Esophagus squamous epithelium (tissue), 4 donors: ENCODE data around the gene VSTM4.

Source experiments
- POLR2A ChIP-seq, 4 donors: fragments of 450-650 bp; IDR thresholded peaks; one replicate each; pipeline ENCODE4 v1.6.1; 2017; ENCODE audit warnings: antibody characterized with exemption in 4 of 4, mild to moderate bottlenecking in 4 of 4, moderate library complexity in 3 of 4
- TF ChIP-seq, protein P1 (sequence below), 6 experiments: fragments of 450-650 bp in 4 of 6; fragments of 200-600 bp in 2 of 6; sonication (generic) in 2 of 6; IDR thresholded peaks; one replicate each; pipeline ENCODE4 v1.5.1; 2016 to 2019; ENCODE audit warnings: antibody characterized with exemption in 6 of 6, mild to moderate bottlenecking in 4 of 6, moderate library complexity in 4 of 6

DNA sequence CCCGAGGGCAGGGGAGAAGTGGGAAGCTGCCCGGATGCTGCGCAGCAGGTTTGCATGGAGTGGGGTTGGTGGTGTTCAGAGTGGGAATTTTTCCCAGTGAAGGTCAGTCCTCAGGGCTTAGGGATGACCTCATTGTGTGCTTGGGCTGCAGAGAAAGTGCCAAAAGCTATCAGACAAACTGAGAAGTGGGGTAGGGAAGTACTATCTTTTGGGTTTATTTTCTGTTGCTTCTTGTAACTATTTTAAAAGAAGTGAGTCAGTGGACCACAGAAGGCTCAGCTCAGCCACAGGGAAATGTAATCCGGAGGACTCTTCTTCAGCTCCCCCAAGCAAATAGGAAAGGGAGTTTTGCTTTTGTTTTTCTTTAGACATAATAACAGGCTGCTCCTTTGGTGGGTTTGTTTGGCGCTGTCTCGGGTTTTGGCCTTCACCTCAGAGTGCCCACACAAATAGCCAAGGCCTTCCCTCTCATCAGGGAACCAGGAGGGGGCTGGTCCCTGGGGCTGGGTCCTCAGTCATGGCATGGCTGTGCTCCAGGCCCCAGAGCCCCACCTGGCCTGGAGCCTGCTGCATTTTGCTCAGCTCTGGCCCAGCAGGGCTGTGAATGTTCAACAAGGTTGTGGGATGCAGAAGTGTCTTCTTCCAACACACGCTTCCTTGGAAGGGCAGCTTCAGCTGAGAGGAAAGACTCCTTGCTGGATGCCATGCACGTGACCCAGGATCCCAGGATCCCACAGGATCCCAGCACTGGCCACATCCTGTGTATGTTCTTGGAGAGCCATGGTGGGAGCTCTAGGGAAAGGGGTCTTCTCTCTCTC, 23.9 kb upstream of the VSTM4 start:
- TF ChIP-seq, protein P1, sequence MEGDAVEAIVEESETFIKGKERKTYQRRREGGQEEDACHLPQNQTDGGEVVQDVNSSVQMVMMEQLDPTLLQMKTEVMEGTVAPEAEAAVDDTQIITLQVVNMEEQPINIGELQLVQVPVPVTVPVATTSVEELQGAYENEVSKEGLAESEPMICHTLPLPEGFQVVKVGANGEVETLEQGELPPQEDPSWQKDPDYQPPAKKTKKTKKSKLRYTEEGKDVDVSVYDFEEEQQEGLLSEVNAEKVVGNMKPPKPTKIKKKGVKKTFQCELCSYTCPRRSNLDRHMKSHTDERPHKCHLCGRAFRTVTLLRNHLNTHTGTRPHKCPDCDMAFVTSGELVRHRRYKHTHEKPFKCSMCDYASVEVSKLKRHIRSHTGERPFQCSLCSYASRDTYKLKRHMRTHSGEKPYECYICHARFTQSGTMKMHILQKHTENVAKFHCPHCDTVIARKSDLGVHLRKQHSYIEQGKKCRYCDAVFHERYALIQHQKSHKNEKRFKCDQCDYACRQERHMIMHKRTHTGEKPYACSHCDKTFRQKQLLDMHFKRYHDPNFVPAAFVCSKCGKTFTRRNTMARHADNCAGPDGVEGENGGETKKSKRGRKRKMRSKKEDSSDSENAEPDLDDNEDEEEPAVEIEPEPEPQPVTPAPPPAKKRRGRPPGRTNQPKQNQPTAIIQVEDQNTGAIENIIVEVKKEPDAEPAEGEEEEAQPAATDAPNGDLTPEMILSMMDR (IDR thresholded peaks at IDR 0.05), result no peak
- TF ChIP-seq POLR2A (IDR thresholded peaks at IDR 0.05), result no peak
